ENCODE measurements around the gene ANKRD65.

- no peak for TF ChIP-seq REST (IDR thresholded peaks at IDR 0.05; ENCODE audit: insufficient read depth in 1 of 2, low read depth in 2 of 2, low read length in 2 of 2)
- no peak; the same call in 1 of the 2 replicates for TF ChIP-seq POLR2AphosphoS5 (IDR thresholded peaks at IDR 0.05; ENCODE audit: low read depth, low read length)
- no peak for TF ChIP-seq TAF1 (IDR thresholded peaks at IDR 0.05; ENCODE audit: borderline replicate concordance, insufficient read depth, low read length)
- TF ChIP-seq SIN3A (IDR thresholded peaks at IDR 0.05; ENCODE audit: borderline replicate concordance, insufficient read depth, low read length), result no peak
- no peak for TF ChIP-seq FOXP2 (optimal IDR thresholded peaks at IDR 0.05; ENCODE audit: borderline replicate concordance, extremely low read depth, extremely low read length, insufficient read depth)
These were observed 9.4 kb downstream of the ANKRD65 start for GRCh38 chr1:1411626-1412025.

Data from PFSK-1 (cell line).